HEK293 (cell line): ENCODE measurements around the gene RTN4IP1.

Experiments used
- CTCF ChIP-seq: fragments of 450-650 bp; formaldehyde crosslinking; IDR thresholded peaks from 2 replicates; pipeline ENCODE4 v1.5.1; 2016; ENCODE audit warnings: missing biosample characterization, missing genetic modification characterization
- KLF17 ChIP-seq: fragments of 450-650 bp; formaldehyde crosslinking; IDR thresholded peaks from 2 replicates; pipeline ENCODE4 v1.5.1; 2016; ENCODE audit warnings: missing biosample characterization, missing genetic modification characterization
- REST ChIP-seq: fragments of 450-650 bp; formaldehyde crosslinking; IDR thresholded peaks from 2 replicates; pipeline ENCODE4 v1.5.1; 2016; ENCODE audit warnings: missing biosample characterization, missing genetic modification characterization
- SETDB1 ChIP-seq: IDR thresholded peaks from one replicate; pipeline ENCODE4 v1.6.1; 2017; ENCODE audit warnings: mild to moderate bottlenecking, low read length, moderate library complexity, mixed read lengths; ENCODE audit not compliant: insufficient read length
- ZFHX2 ChIP-seq: fragments of 450-650 bp; formaldehyde crosslinking; conservative IDR thresholded peaks from 2 replicates; pipeline ENCODE4 v1.5.1; 2016; ENCODE audit warnings: missing biosample characterization, missing genetic modification characterization
- ZFP3 ChIP-seq: fragments of 450-650 bp; formaldehyde crosslinking; IDR thresholded peaks from 2 replicates; pipeline ENCODE4 v1.5.1; 2016; ENCODE audit warnings: low read depth, missing biosample characterization, missing genetic modification characterization
- ZNF558 ChIP-seq: fragments of 450-650 bp; formaldehyde crosslinking; IDR thresholded peaks from 2 replicates; pipeline ENCODE4 v1.5.1; 2016; ENCODE audit warnings: missing biosample characterization, missing genetic modification characterization
- ZNF791 ChIP-seq: fragments of 450-650 bp; formaldehyde crosslinking; IDR thresholded peaks from 2 replicates; pipeline ENCODE4 v1.5.1; 2016; ENCODE audit warnings: missing biosample characterization, missing genetic modification characterization

DNA sequence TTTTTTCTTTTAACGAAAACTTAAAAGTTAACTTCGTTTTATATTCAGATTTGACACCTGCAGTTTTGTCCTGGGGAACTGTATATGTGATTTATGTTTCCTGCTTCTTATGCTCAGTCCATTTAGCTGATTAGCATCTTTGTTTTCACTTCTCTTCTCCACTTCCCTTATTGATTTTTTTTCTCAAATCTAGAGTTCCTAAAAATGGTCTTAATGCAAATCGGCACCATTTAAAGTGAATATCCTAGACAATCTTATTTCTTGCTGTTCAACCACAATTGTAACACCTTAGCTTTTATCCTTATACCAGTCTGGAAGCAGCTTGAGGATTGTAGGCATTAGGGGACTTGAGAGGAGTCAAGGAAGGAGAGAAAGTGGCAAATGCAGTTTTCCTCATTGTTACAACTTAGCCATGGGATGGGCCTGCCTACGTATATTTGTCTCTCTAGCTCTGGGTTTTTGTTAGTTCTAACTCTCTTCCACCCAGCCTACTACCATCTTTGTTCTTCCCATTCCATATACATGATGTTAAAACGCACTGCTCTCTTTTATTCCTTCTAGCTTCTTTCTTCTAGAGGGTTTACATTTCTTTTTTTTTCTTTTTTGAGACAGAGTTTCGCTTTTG lies 8.5 kb upstream of the RTN4IP1 start:
- TF ChIP-seq KLF17 (tag by site-specific recombination) = no peak
- no peak for TF ChIP-seq REST (tag by site-specific recombination)
- no peak for TF ChIP-seq CTCF
- TF ChIP-seq ZFHX2 (tag by site-specific recombination) = no peak
- no peak for TF ChIP-seq ZNF558
- no peak for TF ChIP-seq ZFP3 (tag by site-specific recombination)
- TF ChIP-seq ZNF791 (tag by site-specific recombination) = no peak
- TF ChIP-seq SETDB1 = no peak
